ENCODE data around the gene DNAJC15. TPM values are rescaled to one million over a fixed set of nuclear protein-coding genes. Genes with fewer than 3 reads are reported as not detected.

The DNAJC15 gene
- total and polyA plus RNA-seq, 2 of the 8 experiments (the other 6 are each of a cell fraction or from before 2014, with no cell fraction given): 5.8 to 20.8 TPM

- TF ChIP-seq HDAC6 (IDR thresholded peaks at IDR 0.05; ENCODE audit: low read depth, low read length): no peak
- no peak for TF ChIP-seq SUZ12 (IDR thresholded peaks at IDR 0.05; ENCODE audit: low read length)
Measured at GRCh38 chr13:43000676-43001075, 22.7 kb upstream of the DNAJC15 start (continued).
